HL-60/S4 treated with retinoic acid at 250 ng/mL for 4 days and 3 days (cell line): ENCODE results near the gene SPTBN4.

Experiments
- in situ Hi-C: fragments of 300-500 bp; cut with MboI; formaldehyde crosslinking; loops from 2 replicates; pipeline ENCODE4 v1.7.0; 2022; ENCODE audit warnings: low sequenced_read_pairs

SPTBN4 gene

DNA sequence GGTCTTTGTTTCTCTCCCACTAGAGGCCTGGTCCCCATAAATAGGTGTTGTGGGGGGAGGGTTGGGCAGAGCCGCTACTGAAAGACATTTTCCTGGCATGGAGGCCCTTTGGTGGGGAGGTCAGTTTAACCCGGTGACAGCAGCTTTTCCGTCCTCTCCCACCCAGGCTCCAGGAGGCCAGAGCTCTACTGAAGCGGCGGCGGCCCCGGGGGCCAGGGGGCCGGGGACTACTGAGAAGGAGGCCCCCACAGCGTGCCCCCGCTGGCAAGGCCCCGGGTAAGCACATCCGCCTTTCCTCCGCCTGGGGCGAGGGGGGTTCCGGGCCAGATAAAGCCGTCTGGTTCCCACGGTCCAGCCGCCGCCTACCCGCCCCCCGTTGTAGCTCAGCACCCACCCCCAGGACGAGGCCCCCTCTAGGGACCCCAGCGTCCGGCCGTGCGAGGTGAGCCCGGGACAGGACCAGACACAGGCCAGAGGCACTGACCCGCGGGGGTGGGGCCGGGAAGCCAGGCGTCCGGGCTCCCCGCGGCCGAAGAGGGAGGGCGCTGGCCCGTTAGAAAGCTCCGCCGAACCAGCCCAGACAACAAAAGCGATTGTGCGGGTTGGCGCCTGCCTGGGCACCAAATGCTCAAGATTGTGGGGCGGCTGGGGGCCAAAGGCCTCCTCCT is 133.2 kb downstream of the SPTBN4 start:
- in situ Hi-C loops, result no loop called here

DNA sequence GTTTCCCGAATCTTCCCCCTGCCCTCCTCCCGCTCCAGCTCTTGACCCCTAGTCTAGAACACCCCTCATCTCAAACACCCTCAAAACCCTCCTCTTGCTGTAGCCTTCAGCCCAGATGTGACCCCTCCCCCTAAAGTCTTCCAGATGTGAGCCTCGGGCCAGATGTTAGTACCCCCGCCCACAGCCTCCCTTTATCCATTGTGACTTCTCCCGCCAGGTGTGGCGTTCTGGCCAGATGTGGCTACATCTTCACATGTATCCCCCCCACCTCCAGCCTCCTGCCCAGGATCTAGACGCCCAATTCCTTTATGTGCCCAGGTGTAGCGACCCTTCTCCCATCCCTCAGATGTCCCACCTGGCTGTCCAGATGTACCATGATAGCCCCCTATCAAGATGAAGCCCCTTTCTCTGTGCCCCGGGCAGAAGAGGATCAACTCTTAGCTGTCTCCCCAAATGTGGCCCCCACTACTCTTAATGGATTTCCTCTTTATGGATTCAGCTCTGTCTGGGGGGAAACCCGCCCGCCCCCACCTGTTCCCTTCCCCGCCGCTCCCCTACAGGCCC is 133.9 kb downstream of the SPTBN4 start:
- in situ Hi-C loops, result no loop called here

DNA sequence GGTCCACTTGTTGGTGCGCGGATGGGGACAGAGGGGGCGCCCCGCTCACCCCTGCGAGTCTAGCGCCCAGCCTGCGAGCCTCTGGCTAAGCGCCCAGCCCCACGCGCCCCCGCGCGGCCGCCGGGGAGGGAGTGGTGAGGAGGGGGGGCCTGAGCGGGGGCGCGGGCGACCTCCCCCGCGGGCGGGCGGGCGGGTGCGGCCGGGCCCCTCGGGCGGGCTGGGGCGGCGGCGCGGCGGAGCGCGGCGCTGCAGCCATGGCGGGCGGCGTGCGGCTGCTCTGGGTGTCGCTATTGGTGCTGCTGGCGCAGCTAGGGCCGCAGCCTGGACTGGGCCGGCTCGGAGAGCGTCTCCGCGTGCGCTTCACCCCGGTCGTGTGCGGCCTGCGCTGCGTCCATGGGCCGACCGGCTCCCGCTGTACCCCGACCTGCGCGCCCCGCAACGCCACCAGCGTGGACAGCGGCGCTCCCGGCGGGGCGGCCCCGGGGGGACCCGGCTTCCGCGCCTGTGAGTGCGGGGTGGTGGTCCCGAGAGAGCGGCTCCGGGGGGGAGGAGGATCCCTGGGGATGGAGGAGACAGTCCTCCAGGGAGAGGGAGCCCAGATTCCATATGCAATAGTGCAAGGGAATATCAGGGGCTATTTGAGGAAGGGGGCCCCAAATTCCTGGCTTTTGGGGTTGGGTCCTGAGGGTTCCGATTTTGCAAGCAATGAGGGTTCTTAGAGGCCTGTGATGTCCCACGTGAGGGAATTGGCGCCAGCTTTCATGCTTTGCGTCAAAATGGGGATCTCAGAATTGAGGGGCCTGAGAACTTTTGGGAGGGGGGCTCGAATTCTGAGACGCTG is 134.6 kb downstream of the SPTBN4 start, which contains the start of gene LTBP4:
Gene LTBP4 (plus strand): TSS at position 236 of the 841 bp plus-strand sequence. CDS start 19 bp downstream, at position 255.
- in situ Hi-C loops, result no loop called here

DNA sequence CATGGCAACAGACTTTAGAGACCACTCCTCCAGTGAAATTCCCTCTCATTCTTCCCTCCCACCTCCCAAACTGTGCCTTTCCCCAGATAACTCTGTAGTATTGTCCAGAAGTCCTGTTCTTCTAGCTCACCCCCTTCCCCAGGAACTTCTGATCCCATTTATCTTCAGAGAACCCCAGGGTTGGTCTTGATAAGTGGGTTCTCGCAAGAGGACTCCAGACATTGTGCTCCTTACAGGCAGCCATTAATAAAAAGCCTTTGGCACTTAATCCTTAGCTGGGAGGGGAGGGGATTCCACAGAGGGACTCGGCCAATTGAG is 136.2 kb downstream of the SPTBN4 start:
- in situ Hi-C loops, result no loop called here

DNA sequence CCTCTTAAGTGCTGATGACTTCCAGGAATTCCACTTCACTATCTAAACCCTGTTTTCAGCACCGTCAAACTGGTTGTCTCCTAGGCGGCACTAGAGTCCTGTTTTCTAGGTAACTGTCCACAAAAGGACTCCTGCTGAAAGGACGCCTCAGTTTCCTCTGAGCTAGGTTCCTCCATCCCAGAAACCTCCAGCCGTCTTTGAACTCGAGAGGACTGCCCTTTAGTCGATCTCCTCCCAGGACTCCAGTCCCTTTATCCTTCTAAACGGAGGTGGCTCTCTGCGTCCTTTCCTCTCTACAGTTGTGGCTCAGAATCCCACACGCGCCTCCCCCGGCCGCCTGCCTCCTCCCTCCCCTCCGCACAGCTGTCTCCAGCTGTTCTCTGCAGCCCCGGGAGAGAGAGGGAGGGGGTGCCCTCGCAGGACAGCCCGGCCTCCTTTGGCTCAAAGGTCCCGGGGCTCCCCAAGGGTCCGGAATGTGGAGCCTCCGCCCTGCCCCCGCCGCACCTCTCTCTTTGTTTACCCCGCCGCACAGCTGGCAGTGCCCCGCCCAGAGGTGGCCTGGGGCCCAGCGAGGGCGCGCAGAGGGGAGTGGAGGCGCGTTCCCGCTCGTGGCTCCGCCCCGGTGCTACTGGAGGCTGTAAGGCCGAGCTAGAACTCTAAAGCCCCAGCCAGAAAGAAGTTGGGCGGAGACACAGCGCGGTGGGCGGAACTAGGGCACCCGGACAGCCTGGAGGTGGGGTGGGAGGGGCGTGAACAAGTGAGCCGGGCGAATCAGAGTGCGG is 136.8 kb downstream of the SPTBN4 start:
- in situ Hi-C loops, result no loop called here

DNA sequence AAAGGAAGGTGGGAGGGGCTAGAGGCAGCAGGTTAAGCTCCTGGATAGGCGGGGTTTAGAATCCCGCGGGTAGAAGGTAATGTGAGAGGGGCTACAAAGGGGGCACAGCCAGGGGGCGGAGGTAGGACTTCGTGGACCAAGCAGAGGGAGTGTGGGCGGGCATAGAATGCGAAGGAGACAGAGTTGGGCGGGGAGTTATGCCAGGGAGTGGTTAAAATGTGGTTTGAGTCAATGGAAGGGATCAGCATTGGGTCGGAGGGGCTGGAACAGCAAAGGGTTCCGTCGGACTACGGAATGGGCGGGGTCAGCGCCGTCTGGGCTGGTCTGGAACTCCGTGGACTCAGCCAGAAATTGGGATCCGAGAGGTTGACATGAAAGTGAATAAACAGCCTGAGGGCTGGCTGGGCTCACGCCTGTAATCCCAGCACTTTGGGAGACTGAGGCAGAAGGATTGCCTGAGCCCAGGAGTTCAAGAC is 137.4 kb downstream of the SPTBN4 start:
- in situ Hi-C loops, result no loop called here

DNA sequence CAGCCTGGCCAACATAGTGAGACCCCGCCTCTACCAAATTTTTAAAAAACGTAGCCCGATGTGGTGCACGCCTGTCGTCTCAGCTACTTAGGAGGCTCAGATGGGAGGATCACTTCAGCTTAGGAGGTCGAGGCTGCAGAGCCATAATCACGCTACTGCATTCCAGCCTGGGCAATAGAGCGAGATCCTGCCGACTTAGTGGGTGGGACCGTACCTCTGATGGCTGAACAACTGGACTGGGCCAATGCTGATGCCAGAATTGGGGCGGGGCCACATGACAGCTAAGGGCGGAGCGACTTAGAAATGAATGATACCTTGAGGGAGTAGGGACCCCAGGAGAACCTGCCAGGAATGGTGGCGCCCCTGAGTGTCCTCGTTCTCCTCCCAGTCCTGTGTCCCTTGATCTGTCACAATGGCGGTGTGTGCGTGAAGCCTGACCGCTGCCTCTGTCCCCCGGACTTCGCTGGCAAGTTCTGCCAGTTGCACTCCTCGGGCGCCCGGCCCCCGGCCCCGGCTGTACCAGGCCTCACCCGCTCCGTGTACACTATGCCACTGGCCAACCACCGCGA is 137.9 kb downstream of the SPTBN4 start:
- in situ Hi-C loops, result no loop called here

DNA sequence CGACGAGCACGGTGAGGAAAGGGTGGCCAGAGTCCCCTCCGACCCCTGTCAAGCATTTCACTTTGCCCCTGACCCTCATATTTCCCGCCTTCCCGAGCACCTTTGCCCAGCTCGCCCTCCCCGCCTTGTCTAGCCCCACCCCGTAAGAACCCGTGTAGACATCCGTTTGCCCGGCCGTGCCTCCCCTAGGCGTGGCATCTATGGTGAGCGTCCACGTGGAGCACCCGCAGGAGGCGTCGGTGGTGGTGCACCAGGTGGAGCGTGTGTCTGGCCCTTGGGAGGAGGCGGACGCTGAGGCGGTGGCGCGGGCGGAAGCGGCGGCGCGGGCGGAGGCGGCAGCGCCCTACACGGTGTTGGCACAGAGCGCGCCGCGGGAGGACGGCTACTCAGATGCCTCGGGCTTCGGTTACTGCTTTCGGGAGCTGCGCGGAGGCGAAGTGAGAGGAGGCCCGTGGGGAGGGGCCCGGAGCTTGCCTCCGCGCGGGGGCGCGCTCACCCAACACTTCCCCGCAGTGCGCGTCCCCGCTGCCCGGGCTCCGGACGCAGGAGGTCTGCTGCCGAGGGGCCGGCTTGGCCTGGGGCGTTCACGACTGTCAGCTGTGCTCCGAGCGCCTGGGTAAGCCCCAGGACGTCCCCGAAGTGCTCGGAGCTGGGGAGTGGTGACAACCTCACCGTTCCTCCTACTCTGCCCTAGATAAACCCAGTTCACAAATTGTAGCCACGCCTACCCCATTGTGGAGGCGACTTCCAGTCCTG is 138.6 kb downstream of the SPTBN4 start:
- in situ Hi-C loops, result no loop called here

DNA sequence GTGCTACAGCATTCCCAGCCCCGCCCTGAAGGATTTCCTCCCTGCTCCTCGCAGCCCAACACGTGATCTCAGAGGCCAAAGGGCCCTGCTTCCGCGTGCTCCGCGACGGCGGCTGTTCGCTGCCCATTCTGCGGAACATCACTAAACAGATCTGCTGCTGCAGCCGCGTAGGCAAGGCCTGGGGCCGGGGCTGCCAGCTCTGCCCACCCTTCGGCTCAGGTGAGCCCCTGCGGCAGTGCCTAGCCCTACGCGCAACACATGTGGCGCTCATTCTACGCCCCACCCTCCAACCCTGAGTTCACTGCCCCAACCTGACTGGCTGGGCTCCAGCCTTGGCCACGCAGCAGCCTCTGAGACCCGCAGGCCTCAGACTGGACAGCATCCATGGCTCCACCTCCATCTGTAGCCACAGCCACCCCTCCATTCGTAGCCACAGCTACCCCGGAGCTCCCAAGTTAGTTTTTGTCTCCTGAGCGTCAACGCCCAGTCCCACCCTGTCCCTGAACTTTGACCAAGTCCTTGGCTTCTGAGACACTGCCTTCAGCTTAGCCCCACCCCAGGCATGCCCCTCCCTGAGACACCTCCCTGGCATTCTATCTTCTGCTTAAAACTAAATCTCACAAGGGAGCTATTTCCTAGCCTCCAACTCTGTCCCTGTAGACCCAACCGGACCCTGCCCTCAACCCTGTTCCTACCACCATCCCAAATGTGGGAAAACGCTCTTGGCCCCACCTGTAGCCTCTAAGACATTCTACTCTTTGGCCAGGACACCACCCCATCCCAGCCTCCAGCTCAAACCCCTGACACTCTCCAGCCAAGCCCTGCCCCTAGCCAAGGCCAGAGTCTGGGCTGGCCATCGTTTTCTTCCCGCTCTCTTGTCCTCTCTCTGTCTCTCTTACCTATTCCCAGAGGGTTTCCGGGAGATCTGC is 140.8 kb downstream of the SPTBN4 start:
- in situ Hi-C loops, result no loop called here

DNA sequence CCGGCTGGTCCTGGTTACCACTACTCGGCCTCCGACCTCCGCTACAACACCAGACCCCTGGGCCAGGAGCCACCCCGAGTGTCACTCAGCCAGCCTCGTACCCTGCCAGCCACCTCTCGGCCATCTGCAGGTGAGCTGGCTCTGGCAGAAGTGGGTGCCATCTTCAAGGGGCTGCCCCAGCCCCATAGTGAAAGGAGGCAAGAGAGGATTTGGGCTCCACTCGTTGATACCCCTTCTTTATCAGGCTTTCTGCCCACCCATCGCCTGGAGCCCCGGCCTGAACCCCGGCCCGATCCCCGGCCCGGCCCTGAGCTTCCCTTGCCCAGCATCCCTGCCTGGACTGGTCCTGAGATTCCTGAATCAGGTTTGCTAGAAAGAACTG is 141.4 kb downstream of the SPTBN4 start:
- in situ Hi-C loops, result no loop called here

DNA sequence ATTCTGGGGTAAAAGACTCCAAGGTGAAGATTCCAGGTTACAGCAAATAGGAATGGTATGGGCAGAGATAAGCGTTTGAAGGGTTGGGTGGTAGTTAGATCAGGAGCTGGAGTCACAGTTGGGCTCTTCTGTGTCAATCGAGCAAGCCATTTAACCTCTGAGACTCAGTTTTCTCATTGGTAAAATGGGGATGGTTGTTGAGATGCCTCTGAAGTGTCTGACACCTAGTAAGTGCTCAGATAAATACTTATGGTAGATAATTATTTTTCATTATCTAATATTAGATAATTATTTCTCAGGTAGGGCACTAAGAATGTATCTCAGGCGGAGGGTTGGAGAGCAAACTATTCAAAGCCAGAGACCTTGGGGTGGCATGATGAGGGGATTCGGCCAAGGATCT is 142.2 kb downstream of the SPTBN4 start:
- in situ Hi-C loops, result no loop called here

DNA sequence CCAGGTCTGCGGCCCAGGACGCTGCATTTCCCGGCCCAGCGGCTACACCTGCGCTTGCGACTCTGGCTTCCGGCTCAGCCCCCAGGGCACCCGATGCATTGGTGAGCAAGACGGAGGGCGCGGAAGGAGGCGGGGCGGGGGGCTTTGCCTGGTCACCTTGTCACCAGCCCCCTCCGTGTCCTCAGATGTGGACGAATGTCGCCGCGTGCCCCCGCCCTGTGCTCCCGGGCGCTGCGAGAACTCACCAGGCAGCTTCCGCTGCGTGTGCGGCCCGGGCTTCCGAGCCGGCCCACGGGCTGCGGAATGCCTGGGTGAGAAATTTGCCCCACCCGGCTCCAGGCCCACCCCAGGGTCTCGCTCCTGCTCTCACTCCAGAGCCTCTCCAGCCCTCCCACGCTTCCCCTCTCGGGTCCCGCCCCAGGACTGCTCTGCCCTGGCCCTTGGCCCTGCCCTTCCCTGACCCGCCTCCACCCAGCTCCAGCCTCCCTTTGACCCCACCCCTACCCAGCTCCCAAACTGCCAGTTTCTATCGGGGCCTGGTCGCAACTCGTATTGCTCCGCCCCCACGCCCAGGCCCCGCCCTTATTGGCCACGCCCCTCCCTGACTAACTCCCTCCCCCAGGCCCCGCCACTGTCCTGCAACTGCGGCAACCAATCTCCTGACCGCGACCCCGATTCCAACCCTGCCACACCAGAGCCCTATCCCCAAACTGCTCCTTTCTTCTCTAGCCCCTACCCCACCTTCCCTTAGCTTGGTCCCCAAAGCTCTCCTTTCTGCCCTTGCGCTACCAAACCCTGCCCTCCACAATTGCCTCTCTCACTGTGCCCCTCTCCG is 143.0 kb downstream of the SPTBN4 start:
- in situ Hi-C loops, result no loop called here

DNA sequence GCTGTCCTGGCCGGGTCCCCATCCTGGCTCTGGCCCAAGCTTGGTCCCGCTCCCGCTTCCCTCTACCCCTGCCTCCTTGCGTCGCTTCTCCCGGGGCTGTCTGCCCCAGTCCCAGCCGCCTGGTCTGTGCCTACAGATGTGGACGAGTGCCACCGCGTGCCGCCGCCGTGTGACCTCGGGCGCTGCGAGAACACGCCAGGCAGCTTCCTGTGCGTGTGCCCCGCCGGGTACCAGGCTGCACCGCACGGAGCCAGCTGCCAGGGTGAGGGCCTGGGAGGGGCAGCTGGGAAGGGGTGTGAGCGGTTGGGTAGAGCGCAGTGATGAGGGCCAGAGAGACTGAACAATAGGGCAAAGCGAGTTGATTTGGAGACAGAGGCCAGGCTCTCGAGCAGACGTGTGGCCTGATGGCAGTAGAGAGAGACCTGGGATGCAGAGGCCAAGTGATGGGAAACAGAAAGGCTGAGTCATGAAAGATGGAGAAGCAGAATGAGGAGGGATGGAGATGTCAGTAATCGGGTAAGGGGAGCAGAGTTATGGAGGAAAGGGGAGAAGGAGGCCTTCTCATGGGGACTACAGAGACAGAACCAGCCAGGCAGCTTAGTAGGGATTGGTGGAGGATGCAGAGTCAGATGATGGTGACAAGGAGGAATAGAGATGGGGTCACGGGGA is 143.7 kb downstream of the SPTBN4 start:
- in situ Hi-C loops, result no loop called here

DNA sequence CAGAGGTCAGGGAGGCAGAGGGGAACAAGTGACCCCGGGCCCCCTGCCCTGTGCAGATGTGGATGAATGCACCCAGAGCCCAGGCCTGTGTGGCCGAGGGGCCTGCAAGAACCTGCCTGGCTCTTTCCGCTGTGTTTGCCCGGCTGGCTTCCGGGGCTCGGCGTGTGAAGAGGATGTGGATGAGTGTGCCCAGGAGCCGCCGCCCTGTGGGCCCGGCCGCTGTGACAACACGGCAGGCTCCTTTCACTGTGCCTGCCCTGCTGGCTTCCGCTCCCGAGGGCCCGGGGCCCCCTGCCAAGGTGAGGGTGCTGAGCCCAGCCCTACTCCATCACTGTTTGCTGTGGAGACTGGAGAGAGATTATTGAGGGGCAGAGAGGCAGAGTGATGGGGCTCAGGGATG is 144.3 kb downstream of the SPTBN4 start:
- in situ Hi-C loops, result no loop called here

DNA sequence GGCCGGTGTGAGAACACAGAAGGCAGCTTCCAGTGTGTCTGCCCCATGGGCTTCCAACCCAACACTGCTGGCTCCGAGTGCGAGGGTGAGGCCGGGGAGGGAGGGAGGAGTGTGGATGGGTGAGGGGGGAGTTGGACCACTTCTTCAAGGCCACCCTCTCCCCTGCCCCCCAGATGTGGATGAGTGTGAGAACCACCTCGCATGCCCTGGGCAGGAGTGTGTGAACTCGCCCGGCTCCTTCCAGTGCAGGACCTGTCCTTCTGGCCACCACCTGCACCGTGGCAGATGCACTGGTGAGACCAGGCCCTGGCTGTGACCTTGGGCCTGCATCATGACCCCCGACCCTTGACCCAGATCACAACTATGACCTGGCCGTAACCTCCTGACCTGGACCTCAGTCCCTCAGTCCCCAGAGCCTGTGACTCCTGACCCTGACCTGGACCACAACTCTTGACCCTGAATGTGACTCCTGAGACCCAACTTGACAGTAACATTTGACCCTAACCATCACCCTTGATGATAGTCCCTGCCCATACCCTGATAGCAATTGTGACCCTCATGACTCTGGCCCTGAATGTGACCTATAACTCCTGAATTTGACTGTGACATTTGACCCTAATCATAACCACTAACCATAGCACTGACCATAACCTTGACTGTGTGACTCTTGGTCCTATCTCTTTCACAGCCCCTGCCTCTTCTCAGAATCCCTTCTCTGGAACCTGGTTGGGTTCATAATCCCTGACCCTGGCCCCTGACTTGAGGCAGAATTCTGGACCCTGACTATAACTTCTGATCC is 145.3 kb downstream of the SPTBN4 start:
- in situ Hi-C loops, result no loop called here

DNA sequence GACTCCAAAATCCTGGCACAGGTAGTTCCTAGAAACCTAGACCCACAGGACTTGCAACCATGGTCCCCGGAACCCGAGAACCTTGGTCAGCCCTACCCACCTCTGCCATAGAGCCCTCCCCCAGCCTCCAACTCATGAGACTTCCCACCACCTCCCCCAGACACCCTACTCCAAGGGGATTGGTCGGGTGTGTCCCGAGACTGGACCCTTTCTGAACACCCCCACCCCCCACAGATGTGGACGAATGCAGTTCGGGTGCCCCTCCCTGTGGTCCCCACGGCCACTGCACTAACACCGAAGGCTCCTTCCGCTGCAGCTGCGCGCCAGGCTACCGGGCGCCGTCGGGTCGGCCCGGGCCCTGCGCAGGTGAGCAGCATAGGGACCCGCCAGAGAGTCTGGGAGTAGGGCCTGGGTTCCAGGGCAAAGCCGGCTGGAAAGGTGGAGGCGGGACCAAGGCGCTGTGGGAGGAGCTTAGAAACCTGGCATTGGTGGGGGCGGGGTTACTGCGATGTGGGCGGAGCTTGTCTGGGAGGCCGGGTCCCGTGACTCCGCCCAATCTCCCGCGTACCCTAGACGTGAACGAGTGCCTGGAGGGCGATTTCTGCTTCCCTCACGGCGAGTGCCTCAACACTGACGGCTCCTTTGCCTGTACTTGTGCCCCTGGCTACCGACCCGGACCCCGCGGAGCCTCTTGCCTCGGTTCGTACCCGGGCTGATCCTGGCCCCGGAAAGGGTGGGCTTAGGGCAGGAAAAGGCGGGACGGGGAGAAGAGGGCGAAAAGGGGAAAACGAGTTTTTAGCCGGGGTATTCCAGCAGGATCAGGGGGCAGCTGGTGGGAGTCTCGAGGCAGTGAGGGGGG is 146.3 kb downstream of the SPTBN4 start:
- in situ Hi-C loops, result no loop called here
